B cell (primary cell): ENCODE measurements around the gene CFAP54. TPM values are rescaled to one million over a fixed set of nuclear protein-coding genes. Genes with fewer than 3 reads are reported as not detected.

Experiments used
- ATAC-seq: fragments of 200-7000 bp; cut with Tn5 transposase; one replicate; pipeline ENCODE4 v1.10.0; 2021; ENCODE audit warnings: low read depth, mild to moderate bottlenecking, moderate number of reproducible peaks, moderate library complexity
- CTCF ChIA-PET: fragments of 350-600 bp; sonication (Branson Sonifier 250); formaldehyde crosslinking; loops from one replicate; lab custom pipeline; 2021; ENCODE audit warnings: antibody characterized with exemption, inconsistent platforms; lab: Charles Lee
- POLR2A ChIA-PET: fragments of 350-600 bp; sonication (Branson Sonifier 250); formaldehyde crosslinking; loops from one replicate; lab custom pipeline; 2021; ENCODE audit warnings: antibody characterized with exemption; lab: Charles Lee
- DNase-seq: peaks from one replicate; pipeline ENCODE4 v3.0.0; 2013
- H2AFZ ChIP-seq: 2 replicates; pipeline ENCODE4 v1.6.1; 2012; ENCODE audit warnings: mild to moderate bottlenecking, low read depth, low read length; ENCODE audit not compliant: insufficient read depth, poor library complexity, severe bottlenecking
- H3K27ac ChIP-seq, 2 donors: 1 replicate in 1 of 2; 2 replicates in 1 of 2; pipeline ENCODE4 v1.5.1; 2012 to 2013; ENCODE audit warnings: low read length in 2 of 2, mild to moderate bottlenecking in 2 of 2, moderate library complexity in 1 of 2
- H3K27me3 ChIP-seq, 4 experiments: fragments of 200-600 bp in 1 of 4; sonication (generic) in 1 of 4; replicated peaks in 1 of 4; 1 replicate in 2 of 4; 2 replicates in 2 of 4; pipeline versions ENCODE4 v1.6.1 to v1.7.0; 2013 to 2016; ENCODE audit warnings: low read length in 3 of 4, mild to moderate bottlenecking in 2 of 4, mixed read lengths in 1 of 4, moderate library complexity in 1 of 4; ENCODE audit not compliant: insufficient read depth in 4 of 4, control insufficient read depth in 3 of 4; ENCODE audit errors: control extremely low read depth in 1 of 4
- H3K36me3 ChIP-seq, 2 experiments: replicated peaks in 1 of 2; 1 replicate in 1 of 2; 2 replicates in 1 of 2; pipeline versions ENCODE4 v1.6.1 to v1.7.1; 2013; ENCODE audit warnings: low read length in 1 of 2; ENCODE audit not compliant: insufficient read depth in 2 of 2, control insufficient read depth in 1 of 2; ENCODE audit errors: control extremely low read depth in 1 of 2, extremely low read depth in 1 of 2
- H3K4me1 ChIP-seq, 2 donors: fragments of 200-600 bp in 1 of 2; sonication (generic) in 1 of 2; 1 replicate in 1 of 2; 2 replicates in 1 of 2; pipeline versions ENCODE4 v1.5.1 to v1.6.1; 2013 to 2017; ENCODE audit warnings: low read length in 2 of 2; ENCODE audit not compliant: control insufficient read depth in 2 of 2, insufficient read depth in 2 of 2
- H3K4me2 ChIP-seq: replicated peaks from 2 replicates; pipeline ENCODE3; 2012; ENCODE audit warnings: mild to moderate bottlenecking, low read depth, low read length; ENCODE audit not compliant: poor library complexity, severe bottlenecking
- H3K4me3 ChIP-seq, 5 experiments: fragments of 200-600 bp in 1 of 5; sonication (generic) in 1 of 5; 1 replicate in 3 of 5; 2 replicates in 2 of 5; pipeline versions ENCODE4 v1.5.1 to v1.7.0; 2011 to 2016; ENCODE audit warnings: low read length in 4 of 5, mild to moderate bottlenecking in 4 of 5, low read depth in 2 of 5, control low read depth in 1 of 5, moderate library complexity in 1 of 5; ENCODE audit not compliant: insufficient read depth in 1 of 5; ENCODE audit errors: control extremely low read depth in 1 of 5, extremely low read depth in 1 of 5
- H3K79me2 ChIP-seq: fragments of 200-600 bp; sonication (generic); one replicate; pipeline ENCODE4 v1.6.0; 2016; ENCODE audit warnings: low read length; ENCODE audit not compliant: control insufficient read depth, insufficient read depth
- H3K9ac ChIP-seq: fragments of 200-600 bp; sonication (generic); 2 replicates; pipeline ENCODE4 v1.6.1; 2017; ENCODE audit warnings: mild to moderate bottlenecking, low read length, moderate library complexity
- H3K9me3 ChIP-seq, 3 donors: one replicate each; pipeline versions ENCODE4 v1.6.1 to v1.7.1; 2013; ENCODE audit warnings: low read length in 2 of 3; ENCODE audit not compliant: control insufficient read depth in 2 of 3, insufficient read depth in 1 of 3; ENCODE audit errors: control extremely low read depth in 1 of 3
- H4K20me1 ChIP-seq: 2 replicates; pipeline ENCODE4 v1.6.0; 2012; ENCODE audit warnings: mild to moderate bottlenecking, low read length; ENCODE audit not compliant: insufficient read depth, control insufficient read depth, poor library complexity, severe bottlenecking
- H3K27ac Mint-ChIP-seq: one replicate; pipeline ENCODE4 v1.8.0; 2021; ENCODE audit warnings: mixed read lengths
- H3K27me3 Mint-ChIP-seq: one replicate; pipeline ENCODE4 v1.8.0; 2021; ENCODE audit warnings: mixed read lengths
- H3K4me1 Mint-ChIP-seq: one replicate; pipeline ENCODE4 v1.8.0; 2021; ENCODE audit warnings: mixed read lengths
- H3K4me3 Mint-ChIP-seq: one replicate; pipeline ENCODE4 v1.8.0; 2021; ENCODE audit warnings: mixed read lengths
- H3K9me3 Mint-ChIP-seq: one replicate; pipeline ENCODE4 v1.8.0; 2022; ENCODE audit warnings: mixed read lengths; ENCODE audit not compliant: insufficient read depth
- EZH2 ChIP-seq: IDR thresholded peaks from 2 replicates; pipeline ENCODE4 v1.6.1; 2012; ENCODE audit warnings: borderline replicate concordance, low read depth, mild to moderate bottlenecking, moderate library complexity, low read length; ENCODE audit not compliant: insufficient read depth, poor library complexity, severe bottlenecking
- WGBS: methylation state at CpG from one replicate; pipeline ENCODE4 v1.1.5; 2013; ENCODE audit warnings: missing lambda C conversion rate; ENCODE audit not compliant: insufficient coverage; 5-methylcytosine and 5-hydroxymethylcytosine counted together
- intact Hi-C: fragments of 100-400 bp; cut with micrococcal nuclease; formaldehyde crosslinking; loops from one replicate; pipeline ENCODE4 v1.10.0; 2022
- polyA plus RNA-seq: library from polyadenylated mRNA; depleted of rRNA; stranded (reverse); fragments of >200 nt; gene quantifications from 2 replicates; pipeline ENCODE4 v1.2.3, GENCODE V29; 2012
- total RNA-seq, 2 donors: library from RNA; stranded (reverse); fragments of 120-200 nt in 1 of 2; gene quantifications; 1 replicate in 1 of 2; 2 replicates in 1 of 2; pipeline versions ENCODE4 v1.2.3 to v1.2.4, GENCODE V29; 2013 to 2022
- TF ChIP-seq, protein P1 (sequence below): fragments of 200-600 bp; IDR thresholded peaks from one replicate; pipeline ENCODE4 v1.8.0; 2022; ENCODE audit warnings: antibody characterized with exemption, mild to moderate bottlenecking

The CFAP54 gene
- total and polyA plus RNA-seq, 2 donors (not counting 1 experiment from before 2014, with no cell fraction given): 0.12 to 0.76 TPM

DNA sequence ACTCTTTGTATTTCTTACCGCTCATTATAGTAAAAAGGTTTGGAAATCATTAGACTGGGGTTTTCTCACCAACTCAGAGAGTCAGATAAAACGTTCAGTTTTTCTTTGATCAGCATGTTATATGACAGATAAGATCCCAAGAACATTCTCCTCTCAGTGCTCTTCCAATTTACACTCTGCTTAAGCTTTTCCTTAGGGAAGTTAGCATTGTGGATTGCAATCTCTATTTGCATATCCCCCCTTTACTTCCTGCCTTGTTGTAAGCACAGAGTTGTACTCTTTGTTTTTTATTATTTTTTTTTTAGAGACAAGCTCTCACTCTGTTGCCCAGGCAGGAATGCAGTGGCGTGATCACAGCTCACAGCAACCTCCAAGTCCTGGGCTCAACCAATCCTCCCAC lies 11.4 kb upstream of the CFAP54 start:
- H3K27ac ChIP-seq: no peak overlapping the region
- TF ChIP-seq EZH2: no peak
- TF ChIP-seq, protein P1, sequence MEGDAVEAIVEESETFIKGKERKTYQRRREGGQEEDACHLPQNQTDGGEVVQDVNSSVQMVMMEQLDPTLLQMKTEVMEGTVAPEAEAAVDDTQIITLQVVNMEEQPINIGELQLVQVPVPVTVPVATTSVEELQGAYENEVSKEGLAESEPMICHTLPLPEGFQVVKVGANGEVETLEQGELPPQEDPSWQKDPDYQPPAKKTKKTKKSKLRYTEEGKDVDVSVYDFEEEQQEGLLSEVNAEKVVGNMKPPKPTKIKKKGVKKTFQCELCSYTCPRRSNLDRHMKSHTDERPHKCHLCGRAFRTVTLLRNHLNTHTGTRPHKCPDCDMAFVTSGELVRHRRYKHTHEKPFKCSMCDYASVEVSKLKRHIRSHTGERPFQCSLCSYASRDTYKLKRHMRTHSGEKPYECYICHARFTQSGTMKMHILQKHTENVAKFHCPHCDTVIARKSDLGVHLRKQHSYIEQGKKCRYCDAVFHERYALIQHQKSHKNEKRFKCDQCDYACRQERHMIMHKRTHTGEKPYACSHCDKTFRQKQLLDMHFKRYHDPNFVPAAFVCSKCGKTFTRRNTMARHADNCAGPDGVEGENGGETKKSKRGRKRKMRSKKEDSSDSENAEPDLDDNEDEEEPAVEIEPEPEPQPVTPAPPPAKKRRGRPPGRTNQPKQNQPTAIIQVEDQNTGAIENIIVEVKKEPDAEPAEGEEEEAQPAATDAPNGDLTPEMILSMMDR: no peak
- no peaks in the 10 kb centered on the region for H3K27me3 ChIP-seq
- POLR2A ChIA-PET: interaction anchor here (0.6 kb wide), 1 partner anchor 10 kb away, joined by 4 read pairs; no protein-coding TSS in a partner anchor
- H3K9ac ChIP-seq: no peak overlapping the region
- H4K20me1 ChIP-seq: no peaks in the 10 kb centered on the region
- no CpG with 5 or more reads among the region's 3 CpGs for WGBS
- no peak overlapping the region for H3K4me3 Mint-ChIP-seq
- CTCF ChIA-PET: no interaction called here
- no peak overlapping the region for H2AFZ ChIP-seq
- H3K9me3 Mint-ChIP-seq: no peaks in the 10 kb centered on the region
- H3K9me3 ChIP-seq: no peaks in the 10 kb centered on the region
- no peak overlapping the region for H3K4me3 ChIP-seq
- H3K27me3 Mint-ChIP-seq: no peaks in the 10 kb centered on the region
- ATAC-seq (no peak), DNase-seq (no peak)
- no peak overlapping the region for H3K27ac Mint-ChIP-seq
- intact Hi-C loops: no loop called here
- no peaks in the 10 kb centered on the region for H3K4me1 ChIP-seq
- no peaks in the 10 kb centered on the region for H3K79me2 ChIP-seq
- no peak overlapping the region for H3K4me2 ChIP-seq
- H3K36me3 ChIP-seq: no peaks in the 10 kb centered on the region
- H3K4me1 Mint-ChIP-seq: no peaks in the 10 kb centered on the region

DNA sequence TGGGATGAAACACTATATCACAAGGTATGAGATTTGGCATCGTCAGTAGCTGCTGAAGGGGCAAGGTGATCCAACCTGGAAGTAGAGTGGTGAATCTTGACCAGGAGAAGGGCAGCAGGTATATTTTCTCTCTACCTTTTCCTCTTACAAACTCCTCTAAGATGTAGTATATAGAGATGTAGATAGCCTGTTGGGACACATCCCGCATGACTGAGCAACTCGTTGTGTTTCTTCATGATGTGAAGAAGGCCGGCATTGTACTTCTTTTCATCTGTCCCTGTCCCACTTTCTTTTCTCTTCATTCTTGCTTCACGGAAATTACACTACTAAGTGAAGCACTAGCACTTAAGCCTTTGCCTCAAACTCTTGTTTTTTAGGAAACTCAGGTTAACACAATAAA lies 7.3 kb upstream of the CFAP54 start:
- ChIA-PET CTCF (no interaction called here), POLR2A (no interaction called here)
- no CpG with 5 or more reads among the region's 5 CpGs for WGBS
- Histone ChIP-seq H3K79me2 (no peaks in the 10 kb centered on the region), H3K27me3 (no peaks in the 10 kb centered on the region), H3K9me3 (no peaks in the 10 kb centered on the region), H3K27ac (no peak overlapping the region), H3K4me2 (no peak overlapping the region), H3K4me1 (peaks cover 0 to 4% of the 10 kb centered on the region in 2 donors), H3K4me3 (no peak overlapping the region), H3K36me3 (no peaks in the 10 kb centered on the region), H2AFZ (no peak overlapping the region), H3K9ac (no peak overlapping the region), H4K20me1 (no peaks in the 10 kb centered on the region)
- peaks cover 6% of the 10 kb centered on the region for H3K4me1 Mint-ChIP-seq
- TF ChIP-seq, protein P1: no peak
- no peak for TF ChIP-seq EZH2
- intact Hi-C loops: no loop called here
- H3K27me3 Mint-ChIP-seq: peaks cover 4% of the 10 kb centered on the region
- no peaks in the 10 kb centered on the region for H3K9me3 Mint-ChIP-seq
- DNase-seq (no peak), ATAC-seq (no peak)
- no peak overlapping the region for H3K4me3 Mint-ChIP-seq
- H3K27ac Mint-ChIP-seq: no peak overlapping the region
